ENCODE measurements around the gene ZNF480. TPM values are rescaled to one million over a fixed set of nuclear protein-coding genes. Genes with fewer than 3 reads are reported as not detected.
A peak's percentile ranks its signal among the peaks of the same experiment; 100 is the strongest.

The ZNF480 gene
- polyA plus RNA-seq, 2 of the 4 experiments (the other 2 are of a cell fraction): 14.1 to 63.6 TPM

DNA sequence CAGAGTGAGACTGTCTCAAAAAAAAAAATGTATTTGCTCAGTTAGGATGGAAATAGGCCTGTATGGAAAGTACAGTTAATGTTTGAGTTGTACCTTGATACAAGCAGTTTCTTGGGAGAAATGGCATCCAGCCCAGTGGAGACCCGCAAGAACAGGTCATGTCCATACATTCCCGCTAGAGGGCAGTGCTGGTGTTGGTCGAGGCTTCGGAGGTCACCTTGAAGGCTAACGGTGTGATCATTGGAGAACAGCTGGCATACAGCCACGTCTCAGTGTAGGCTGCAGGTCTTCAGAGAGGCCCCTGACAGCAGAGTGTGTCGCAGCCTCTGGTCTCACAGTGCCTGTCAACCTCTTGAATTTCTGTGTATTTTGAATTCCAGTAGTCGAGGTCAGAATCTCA lies 46.6 kb downstream of the ZNF480 start:
- Histone ChIP-seq H3K4me2 (no peak overlapping the region), H3K4me3 (no peak overlapping the region), H3K4me1 (no peaks in the 10 kb centered on the region), H3K9me3 (peaks cover 70% of the 10 kb centered on the region), H3K27ac (no peak overlapping the region)
- FAIRE-seq (no peak), ATAC-seq (no peak), DNase-seq (ENCODE audit: low read depth in 1 of 2, low spot score in 1 of 2) (peak in 1 of 2 experiments; percentile 40)
- TF ChIP-seq, protein P1, sequence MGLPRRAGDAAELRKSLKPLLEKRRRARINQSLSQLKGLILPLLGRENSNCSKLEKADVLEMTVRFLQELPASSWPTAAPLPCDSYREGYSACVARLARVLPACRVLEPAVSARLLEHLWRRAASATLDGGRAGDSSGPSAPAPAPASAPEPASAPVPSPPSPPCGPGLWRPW (IDR thresholded peaks at IDR 0.05): no peak
- TF ChIP-seq RAD21 (conservative IDR thresholded peaks at IDR 0.05 in 1 of 2, IDR thresholded peaks at IDR 0.05 in 1 of 2): peak in 1 of 2 experiments; percentile 10; a peak in 1 of 5 replicates
- ChIA-PET POLR2A (no interaction called here), CTCF (no interaction called here)
- WGBS (ENCODE audit: missing lambda C conversion rate): 13% methylated on average over 8 of the region's 8 CpGs

DNA sequence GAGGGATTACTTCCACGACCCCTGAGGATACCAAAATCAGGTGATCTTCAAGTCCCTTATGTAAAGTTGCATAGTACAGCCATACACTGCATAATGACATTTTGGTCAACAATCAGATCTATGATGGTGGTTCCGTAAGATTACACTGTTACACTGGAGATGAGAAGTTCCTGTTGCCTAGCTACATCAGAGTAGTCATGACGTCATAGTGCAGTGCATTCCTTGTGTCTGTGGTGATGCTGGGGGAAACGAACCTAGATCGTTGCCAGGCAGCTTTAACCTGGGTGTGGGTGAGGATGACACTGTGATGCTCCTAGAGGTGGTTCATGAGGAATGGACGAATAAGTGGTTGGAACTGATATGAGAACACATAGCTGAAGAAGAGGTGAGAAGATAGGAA lies 48.2 kb downstream of the ZNF480 start:
- ChIA-PET CTCF (interaction anchor here (1.0 to 1.1 kb wide), 2 partner anchors 10 to 363 kb away, joined by 3 to 4 read pairs; partner anchors contain the start of gene ZNF610), POLR2A (no interaction called here)
- 17% methylated on average over 6 of the region's 6 CpGs for WGBS (ENCODE audit: missing lambda C conversion rate)
- ATAC-seq (no peak), DNase-seq (ENCODE audit: low read depth in 1 of 2, low spot score in 1 of 2) (no peak), FAIRE-seq (no peak)
- no peak overlapping the region for H3K4me3 ChIP-seq
- H3K27ac ChIP-seq: no peak overlapping the region
- H3K9me3 ChIP-seq: peaks cover 79% of the 10 kb centered on the region
- H3K4me1 ChIP-seq: no peaks in the 10 kb centered on the region
- TF ChIP-seq TP53 (CRISPR knock-in tag; IDR thresholded peaks at IDR 0.05) (no peak), EHMT2 (IDR thresholded peaks at IDR 0.05; ENCODE audit: low read depth) (no peak), KDM5A (IDR thresholded peaks at IDR 0.05) (no peak), NPAS2 (CRISPR knock-in tag; IDR thresholded peaks at IDR 0.05; ENCODE audit: borderline replicate concordance) (no peak), HEYL (CRISPR knock-in tag; IDR thresholded peaks at IDR 0.05) (no peak), EP300 (IDR thresholded peaks at IDR 0.05) (no peak), HOXB5 (CRISPR knock-in tag; IDR thresholded peaks at IDR 0.05) (no peak), KDM1A (IDR thresholded peaks at IDR 0.05; ENCODE audit: low read depth) (no peak), PHF8 (IDR thresholded peaks at IDR 0.05; ENCODE audit: borderline replicate concordance, low read depth) (no peak)
- TF ChIP-seq, protein P2, sequence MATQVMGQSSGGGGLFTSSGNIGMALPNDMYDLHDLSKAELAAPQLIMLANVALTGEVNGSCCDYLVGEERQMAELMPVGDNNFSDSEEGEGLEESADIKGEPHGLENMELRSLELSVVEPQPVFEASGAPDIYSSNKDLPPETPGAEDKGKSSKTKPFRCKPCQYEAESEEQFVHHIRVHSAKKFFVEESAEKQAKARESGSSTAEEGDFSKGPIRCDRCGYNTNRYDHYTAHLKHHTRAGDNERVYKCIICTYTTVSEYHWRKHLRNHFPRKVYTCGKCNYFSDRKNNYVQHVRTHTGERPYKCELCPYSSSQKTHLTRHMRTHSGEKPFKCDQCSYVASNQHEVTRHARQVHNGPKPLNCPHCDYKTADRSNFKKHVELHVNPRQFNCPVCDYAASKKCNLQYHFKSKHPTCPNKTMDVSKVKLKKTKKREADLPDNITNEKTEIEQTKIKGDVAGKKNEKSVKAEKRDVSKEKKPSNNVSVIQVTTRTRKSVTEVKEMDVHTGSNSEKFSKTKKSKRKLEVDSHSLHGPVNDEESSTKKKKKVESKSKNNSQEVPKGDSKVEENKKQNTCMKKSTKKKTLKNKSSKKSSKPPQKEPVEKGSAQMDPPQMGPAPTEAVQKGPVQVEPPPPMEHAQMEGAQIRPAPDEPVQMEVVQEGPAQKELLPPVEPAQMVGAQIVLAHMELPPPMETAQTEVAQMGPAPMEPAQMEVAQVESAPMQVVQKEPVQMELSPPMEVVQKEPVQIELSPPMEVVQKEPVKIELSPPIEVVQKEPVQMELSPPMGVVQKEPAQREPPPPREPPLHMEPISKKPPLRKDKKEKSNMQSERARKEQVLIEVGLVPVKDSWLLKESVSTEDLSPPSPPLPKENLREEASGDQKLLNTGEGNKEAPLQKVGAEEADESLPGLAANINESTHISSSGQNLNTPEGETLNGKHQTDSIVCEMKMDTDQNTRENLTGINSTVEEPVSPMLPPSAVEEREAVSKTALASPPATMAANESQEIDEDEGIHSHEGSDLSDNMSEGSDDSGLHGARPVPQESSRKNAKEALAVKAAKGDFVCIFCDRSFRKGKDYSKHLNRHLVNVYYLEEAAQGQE (IDR thresholded peaks at IDR 0.05): no peak
- no peak overlapping the region for H3K4me2 ChIP-seq

DNA sequence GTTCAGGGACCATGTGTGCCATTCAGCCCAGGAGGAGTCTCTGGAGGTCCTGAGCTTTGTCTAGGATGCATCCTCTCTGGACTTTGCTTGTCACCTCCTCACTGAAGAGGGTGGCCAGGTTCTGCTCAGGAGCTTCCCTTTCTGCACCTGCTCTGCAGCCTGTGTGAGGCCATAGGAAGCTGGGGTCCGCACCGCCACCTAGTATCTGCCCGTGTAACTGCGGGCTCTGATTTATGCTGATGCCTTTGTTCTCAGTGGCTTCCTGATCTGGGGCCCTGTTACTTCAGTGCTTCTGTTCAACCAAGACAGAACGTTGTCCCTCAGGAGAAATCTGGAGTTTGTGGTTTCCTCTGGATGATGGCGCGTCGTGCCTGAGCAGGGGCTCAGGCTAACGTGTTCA lies 54.5 kb downstream of the ZNF480 start:
- Histone ChIP-seq H3K4me3 (no peak overlapping the region), H3K9me3 (peaks cover 85% of the 10 kb centered on the region), H3K27ac (no peak overlapping the region), H3K4me2 (no peak overlapping the region), H3K4me1 (no peaks in the 10 kb centered on the region)
- ChIA-PET POLR2A (no interaction called here), CTCF (interaction anchor here (1.2 kb wide), 1 partner anchor 49 kb away, joined by 3 read pairs; no protein-coding TSS in a partner anchor)
- WGBS (ENCODE audit: missing lambda C conversion rate): 75% methylated on average over 9 of the region's 9 CpGs
- ATAC-seq (no peak), FAIRE-seq (no peak), DNase-seq (ENCODE audit: low read depth in 1 of 2, low spot score in 1 of 2) (no peak)
- TF ChIP-seq EP300 (IDR thresholded peaks at IDR 0.05): no peak
- TF ChIP-seq ZFP36 (IDR thresholded peaks at IDR 0.05; ENCODE audit: borderline replicate concordance, partially characterized antibody): no peak
- TF ChIP-seq ZC3H11A (IDR thresholded peaks at IDR 0.05): no peak
- no peak for TF ChIP-seq JUNB (IDR thresholded peaks at IDR 0.05)
- no peak for TF ChIP-seq SREBF2 (IDR thresholded peaks at IDR 0.05)
- no peak for TF ChIP-seq SMC3 (IDR thresholded peaks at IDR 0.05)
- TF ChIP-seq, protein P3, sequence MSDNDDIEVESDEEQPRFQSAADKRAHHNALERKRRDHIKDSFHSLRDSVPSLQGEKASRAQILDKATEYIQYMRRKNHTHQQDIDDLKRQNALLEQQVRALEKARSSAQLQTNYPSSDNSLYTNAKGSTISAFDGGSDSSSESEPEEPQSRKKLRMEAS (IDR thresholded peaks at IDR 0.05): no peak
- no peak for TF ChIP-seq HEYL (CRISPR knock-in tag; IDR thresholded peaks at IDR 0.05)
